CD4-positive, alpha-beta T cell treated with Interleukin-15 for 1 hour (primary cell): ENCODE measurements around the gene BRD7.

Source experiments
- DNase-seq: peaks from one replicate; pipeline ENCODE4 v3.0.0-alpha.2; 2020

The BRD7 gene

DNA sequence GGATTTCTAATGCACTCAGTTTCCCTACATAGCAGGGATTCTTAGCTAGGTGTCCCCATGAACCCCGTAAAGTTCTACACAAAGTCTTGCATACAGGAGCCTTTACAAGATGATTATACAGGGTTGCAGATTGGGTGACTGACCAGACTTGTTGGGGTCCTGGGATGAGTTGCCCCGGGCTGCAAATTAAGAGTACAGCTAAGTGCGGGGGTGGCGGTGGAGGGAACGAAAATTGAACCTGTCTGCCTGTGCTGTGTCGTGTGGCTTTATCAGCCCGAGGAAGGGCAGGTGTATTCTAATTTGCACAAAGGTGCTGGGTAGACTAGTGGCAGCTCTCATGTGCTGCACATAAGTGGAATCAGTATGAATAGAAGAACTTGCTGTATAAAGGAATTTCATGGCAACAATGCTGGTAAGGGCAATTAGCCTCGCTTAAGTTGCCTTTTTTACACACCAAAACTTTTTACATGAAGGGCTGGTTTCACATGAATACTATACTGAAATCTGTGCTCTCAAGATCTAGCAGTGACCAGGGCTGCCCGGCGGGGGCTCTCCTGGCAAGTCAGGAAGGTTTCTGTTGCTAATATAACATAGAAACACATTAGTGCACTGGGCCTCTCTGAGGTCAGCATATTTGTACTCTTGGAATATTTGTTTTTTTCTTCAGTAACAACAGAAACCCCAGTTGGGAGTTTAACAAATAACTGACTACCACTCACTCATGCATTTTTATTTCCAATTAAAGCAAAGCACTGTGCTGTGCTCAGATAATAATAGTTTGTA lies 51.7 kb downstream of the BRD7 start:
- no peak for DNase-seq

DNA sequence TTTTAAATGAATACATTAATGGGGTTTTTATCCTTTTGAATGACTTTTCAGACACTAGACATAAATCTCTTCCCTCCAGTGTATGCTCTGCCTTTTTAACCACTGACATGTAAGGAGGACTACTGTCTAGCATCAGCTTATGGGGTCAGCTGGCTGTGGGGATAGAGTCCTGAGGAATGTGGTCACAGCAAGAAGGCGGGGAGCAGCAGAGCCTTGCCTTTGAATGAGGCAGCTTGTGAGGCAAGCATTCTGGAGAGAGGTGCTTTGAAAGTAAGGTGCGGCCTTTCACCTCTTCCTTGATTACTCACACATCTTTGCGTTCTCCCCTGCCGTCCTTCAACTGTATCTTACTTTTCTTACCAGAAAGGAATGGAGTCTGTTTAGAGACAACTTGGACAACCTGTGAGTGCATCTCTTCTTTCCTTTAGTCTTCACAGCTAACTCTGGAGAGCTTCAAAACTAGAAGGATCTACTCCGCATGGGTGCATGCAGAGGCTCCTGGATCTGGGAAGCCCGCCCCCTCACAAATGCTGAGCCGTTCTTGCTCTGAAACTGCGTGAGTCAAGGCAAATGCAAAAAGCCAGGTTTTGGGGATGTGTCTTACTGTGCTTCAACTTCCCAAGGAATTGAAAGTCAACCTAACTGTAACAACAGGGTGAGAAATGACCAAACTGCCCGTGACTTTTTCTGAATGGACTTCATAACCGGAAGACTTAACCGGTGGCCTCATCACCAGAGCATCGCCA lies 52.5 kb downstream of the BRD7 start:
- DNase-seq: no peak

DNA sequence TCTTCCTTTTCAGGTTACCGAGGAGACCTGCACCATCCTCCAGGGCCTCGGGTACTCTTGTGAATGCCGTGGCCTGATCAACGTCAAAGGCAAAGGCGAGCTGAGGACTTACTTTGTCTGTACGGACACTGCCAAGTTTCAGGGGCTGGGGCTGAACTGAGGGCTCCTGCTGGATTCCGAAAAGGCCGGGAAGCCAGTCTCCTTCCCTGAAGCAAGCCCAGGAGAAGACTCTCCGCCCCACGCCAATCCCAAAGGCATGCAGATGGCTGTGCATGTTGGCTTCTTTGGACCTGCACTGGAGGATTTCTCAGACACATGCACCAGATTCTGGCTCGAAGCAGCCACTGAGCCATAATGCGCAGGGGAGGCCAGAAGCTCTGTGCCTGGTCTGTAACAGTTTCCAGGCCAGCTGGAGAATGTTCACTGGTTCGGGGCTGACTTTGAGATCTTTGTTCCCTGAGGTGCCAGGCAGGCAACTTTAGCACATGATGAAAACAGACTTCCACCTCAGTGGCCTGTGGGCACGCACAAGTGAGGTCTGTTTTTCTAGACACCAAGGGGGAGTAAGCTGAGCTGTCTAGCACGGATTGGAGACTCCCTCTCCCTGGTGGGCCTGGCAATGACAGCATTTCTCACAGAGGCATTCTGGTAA lies 53.3 kb downstream of the BRD7 start:
- DNase-seq: no peak

DNA sequence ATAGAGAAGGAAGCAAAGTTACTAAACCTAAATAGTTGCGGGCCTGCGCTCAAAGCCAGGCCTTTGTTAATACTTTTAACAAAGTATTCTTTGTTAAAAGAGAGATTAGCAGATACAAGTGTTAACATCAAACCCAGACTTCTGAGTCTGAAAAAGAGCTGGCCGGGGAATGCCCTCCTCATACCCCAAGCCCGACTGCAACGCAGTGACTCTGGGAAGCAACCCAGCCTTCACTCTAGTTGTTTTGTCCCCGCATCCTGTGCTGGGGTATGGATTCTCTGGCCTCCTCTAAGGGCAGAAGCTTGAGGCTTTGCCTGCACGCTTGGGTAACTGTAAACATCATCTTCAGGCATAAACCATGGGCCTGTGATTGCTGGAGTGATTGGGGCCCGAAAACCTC lies 54.1 kb downstream of the BRD7 start:
- DNase-seq: no peak

DNA sequence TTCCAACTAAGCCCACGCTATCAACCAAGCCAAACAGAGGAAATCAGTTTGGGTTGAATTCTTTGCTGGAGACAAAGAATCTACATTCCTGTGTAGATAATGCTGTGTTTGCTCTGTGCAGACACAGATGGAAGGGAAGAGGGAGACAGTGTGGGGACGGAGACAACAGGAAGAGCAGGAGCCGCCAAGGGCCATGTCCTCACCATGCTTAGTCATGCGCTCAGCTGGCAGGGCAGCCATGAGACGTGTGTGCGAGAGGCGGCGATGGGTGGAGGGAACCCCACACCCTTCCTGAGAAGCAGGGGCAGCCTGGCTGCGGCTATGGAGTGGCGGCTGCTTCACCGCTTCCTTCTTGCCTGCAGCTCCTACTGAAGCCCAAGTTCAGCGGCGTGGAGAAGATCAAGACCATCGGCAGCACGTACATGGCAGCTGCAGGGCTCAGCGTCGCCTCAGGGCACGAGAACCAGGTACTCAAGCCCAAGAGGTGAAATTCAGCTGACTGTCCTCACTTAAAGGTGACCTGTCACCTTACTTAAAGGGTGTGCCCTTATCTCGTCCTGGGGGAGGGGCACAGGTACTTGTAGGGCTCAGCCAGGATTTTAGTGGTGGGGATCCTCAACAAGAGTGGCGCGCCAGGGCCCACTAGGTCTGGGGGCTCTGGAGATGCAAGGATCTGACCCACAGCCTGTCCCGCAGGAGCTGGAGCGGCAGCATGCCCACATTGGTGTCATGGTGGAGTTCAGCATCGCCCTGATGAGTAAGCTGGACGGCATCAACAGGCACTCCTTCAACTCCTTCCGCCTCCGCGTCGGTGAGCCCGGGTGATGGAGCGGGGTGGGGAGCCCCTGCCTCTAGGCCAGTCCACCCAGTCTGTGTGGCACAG lies 55.0 kb downstream of the BRD7 start:
- DNase-seq: peak; percentile 68

DNA sequence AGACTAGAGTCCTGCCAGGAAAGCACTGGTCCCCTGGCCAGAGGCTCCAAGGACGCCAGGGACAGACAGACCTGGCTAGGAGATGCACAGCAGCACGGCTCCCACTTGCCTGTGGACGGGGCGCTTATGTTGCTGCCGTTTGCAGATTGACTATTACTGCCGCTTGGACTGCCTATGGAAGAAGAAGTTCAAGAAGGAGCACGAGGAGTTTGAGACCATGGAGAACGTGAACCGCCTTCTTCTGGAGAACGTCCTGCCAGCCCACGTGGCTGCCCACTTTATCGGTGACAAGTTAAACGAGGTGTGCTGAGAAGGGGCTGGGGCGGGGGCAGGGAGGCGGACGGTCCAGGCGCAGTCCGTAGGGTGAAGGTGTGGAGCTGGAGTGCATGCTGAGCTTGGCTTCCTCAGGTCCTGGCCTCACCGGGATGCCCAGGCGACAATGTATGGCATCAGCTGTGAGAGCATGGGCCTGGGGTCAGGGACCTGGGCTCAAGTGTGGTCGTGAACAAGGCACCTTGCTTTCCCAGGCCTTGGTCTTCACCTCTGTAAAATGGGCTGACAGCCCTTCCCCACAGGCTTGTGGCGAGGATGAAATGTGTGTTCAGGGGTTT lies 56.8 kb downstream of the BRD7 start:
- no peak for DNase-seq

DNA sequence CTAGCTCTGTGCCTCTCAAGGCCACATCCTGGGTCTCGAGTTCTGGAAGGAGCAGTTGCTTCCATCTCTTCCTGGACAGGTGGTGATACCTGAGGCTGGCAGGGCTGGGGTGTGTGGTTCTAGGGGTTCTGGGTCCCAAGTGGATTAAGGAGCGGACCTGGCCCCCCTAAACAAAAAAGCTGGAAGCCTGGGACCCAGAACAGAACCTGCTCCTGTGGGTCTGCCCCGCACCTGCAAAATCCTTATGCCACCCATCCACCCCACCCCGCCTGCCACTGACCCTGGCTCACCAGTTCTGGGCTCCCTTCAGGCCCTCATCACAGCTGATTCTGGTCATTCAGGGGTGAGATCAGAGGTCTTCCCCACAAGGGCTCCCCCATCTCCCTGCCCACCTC lies 57.7 kb downstream of the BRD7 start:
- DNase-seq: no peak

DNA sequence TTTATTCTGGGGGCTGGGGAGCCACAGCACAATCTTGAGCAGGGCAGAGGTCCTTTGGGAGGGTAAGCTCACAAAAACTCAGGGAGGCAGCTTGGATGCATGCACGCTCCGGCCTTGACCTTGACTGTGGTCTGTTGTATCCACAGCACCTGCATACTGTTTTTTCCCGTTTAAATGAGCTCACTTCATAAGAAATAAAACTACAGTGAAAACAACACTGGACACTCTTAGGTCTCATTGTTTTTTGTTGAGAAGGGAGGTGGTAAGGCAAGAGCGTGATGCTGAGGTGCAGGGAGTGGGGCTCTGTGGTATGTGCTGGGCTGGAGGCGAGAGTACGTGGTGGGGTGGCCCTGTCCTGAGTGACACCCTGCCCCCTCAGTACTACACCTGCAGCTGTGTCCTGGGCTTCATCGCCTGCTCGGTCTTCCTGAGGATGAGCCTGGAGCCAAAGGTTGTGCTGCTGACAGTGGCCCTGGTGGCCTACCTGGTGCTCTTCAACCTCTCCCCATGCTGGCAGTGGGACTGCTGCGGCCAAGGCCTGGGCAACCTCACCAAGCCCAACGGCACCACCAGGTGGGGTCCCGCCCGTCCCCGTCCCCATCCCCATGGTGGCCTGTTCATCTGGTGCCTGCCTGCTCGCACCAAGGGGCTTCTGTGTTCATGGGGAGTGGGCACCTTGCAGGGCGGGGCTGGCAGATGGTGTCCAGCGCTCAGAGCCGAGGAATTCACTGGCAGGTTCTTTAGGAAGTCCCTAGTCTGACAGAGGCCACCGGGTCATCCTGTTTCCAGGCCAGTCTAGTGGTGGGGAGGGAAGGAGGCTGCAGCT lies 58.3 kb downstream of the BRD7 start:
- DNase-seq: no peak

DNA sequence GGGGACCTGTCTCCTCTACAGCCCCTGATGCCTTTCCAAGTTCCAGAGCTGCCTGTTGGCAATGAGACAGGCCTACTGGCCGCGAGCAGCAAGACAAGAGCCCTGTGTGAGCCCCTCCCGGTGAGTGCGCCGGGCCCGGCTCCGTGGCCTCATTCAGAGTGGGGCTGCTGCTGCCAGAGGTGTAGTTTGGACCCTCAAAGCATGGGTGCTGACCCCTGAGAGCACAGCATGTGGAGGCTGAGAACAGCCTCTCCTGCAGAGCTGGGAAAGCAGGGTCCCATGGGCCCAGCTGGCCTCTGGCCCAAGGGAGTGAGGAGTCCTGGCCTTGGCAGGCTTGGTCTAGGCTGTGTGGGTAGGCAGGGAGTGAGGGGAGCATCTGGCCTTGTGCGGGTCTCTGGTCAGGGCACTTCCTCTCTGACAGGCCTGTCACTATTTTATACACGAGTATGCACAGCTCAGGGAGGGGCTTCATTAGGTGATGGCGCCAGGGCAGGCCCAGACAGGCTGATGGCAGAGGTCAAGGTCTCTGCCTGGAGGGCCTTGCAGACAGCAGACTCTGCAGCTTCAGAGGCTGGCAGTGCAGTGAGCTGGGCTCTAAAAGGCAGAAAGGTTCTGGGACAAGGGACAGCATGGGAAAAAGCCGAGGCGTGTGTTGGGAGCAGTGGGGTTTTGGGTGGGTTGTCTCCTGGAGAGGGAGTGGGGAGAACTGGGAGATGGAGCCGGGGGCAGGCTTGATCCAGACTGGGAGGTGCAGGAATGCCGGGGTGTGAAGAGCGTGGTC lies 59.1 kb downstream of the BRD7 start:
- DNase-seq: no peak

DNA sequence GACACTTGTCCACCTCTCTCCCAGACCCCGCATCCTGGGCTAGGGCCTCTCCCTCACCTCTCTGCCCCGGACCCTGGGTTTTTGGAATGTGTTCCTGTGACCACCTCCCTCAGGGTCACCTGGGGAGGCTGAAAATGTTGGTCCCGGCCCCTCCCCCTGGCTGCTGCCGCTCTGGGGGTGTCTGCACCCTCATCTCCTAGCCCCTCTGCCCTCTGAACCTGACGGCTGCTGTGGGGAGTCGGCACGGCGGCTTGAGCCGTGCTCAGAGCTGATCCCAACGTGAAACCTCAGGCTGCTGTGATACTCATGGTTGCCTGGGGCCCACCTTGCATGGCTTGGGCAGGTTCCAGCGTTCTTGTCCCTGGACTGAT lies 59.6 kb downstream of the BRD7 start:
- DNase-seq: no peak

DNA sequence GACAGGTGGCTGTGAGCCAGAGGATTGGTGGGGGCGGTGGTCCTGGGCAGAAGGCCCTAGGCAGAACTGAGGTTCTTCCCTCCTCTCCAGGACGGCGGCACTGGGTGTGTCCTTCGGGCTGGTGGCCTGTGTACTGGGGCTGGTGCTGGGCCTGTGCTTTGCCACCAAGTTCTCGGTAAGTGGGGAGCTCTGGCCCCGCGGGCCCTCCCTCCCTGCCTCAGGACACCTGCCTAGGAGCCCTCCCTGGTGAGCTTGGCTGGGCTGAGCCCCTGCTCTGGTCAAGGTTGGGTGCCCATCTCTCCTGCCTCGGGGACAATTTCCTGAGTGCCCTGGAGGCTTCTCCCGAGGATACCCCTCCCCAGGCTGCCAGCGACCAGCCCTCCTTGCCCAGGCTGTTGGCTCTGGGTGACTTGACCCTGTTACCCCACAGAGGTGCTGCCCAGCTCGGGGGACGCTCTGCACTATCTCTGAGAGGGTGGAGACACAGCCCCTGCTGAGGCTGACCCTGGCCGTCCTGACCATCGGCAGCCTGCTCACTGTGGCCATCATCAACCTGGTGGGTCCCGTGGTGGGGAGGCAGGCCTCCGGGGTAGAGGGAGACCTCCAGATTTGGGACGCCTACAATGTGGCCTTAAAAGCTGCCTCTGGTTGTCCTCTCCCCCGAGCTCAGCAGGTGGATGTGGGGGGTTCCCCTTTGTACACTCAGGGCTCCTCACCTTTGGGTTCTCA lies 60.4 kb downstream of the BRD7 start:
- no peak for DNase-seq

DNA sequence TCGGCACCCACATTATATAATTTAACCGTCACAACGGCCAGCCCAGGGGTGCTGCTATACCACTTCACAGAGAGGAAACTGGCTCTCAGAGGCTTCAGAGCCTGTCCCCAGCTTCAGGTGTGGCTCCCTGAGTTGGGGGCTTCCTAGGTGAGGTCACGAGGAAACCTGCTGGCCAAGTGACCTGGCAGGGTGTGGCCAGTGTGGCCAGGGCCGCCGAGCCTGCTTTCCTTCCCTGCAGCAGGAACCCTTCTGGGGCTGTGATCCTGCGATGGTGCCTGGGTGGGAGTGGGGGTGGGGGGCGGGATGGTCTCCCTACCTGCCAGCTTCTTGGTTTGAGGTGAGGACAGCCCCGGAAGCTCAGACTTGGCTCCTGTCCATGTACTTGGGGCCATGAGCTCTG lies 62.5 kb downstream of the BRD7 start:
- no peak for DNase-seq

DNA sequence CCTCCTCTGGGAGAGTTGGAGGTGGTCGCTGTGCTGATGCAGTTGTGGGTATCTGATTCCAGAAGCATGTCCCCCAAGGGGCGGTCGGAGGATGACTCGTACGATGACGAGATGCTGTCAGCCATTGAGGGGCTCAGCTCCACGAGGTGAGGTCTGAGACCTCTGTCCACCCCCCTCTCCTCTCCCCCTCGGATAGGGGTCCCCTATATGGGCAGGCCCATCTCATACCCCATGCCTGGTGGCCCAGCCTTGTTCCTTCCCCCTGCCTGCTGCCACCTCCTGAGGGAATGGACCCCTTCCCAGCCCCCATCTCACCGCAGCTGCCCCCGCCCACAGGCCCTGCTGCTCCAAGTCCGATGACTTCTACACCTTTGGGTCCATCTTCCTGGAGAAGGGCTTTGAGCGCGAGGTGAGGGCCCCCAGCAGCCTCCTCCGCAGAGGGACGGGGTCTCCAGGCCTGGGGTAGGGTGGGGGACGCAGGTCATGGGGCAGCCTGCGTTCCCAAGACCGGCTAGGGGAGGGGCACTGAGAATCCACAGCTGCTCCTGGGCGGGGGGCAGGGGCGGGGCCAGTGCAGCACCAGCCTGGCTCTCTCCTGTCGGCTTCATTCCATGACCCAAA lies 63.2 kb downstream of the BRD7 start:
- no peak for DNase-seq

DNA sequence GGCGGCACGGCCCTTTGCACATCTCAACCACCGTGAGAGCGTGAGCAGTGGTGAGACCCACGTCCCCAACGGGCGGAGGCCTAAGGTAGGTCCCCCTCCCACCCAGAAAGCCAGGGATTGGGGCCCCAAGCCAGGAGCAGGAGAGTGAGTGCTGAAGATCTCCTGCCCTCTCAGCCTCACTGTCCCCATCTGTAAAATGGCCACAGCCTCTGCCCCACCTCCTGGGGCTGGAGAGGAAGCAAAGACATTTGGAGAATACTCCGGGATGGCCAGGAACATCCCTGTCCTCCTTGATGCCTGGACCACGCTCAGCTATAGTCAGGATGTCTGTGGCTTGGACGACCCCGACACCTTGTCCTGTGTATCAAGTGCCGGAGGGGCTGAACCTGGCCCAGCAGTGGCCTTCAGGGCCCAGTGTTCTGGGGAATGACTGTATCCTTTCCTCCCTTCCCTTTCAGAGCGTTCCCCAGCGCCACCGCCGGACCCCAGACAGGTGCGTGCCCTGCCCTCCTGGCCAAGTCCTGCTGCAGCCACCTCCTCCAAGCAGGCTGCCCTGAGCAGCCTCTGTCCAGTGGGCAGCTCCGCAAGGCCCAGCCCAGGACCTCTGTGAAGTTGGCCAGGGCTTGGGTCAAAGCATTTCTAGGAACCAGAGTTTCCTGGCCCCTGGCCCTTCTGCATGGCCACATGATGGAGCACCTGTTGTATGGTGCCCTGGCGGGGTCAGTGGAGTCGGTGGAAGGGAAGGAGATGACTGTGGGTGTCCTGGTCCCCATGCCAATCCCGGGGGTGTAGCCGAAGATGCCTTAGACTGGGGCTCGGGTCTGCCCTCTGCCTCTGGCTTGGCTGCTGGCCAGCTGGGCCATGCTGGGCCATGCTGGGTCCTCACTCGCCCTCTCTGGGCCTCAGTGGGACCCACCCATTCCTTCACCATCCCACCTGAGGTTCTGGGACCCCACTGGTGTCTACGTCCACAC lies 64.0 kb downstream of the BRD7 start:
- DNase-seq: no peak

DNA sequence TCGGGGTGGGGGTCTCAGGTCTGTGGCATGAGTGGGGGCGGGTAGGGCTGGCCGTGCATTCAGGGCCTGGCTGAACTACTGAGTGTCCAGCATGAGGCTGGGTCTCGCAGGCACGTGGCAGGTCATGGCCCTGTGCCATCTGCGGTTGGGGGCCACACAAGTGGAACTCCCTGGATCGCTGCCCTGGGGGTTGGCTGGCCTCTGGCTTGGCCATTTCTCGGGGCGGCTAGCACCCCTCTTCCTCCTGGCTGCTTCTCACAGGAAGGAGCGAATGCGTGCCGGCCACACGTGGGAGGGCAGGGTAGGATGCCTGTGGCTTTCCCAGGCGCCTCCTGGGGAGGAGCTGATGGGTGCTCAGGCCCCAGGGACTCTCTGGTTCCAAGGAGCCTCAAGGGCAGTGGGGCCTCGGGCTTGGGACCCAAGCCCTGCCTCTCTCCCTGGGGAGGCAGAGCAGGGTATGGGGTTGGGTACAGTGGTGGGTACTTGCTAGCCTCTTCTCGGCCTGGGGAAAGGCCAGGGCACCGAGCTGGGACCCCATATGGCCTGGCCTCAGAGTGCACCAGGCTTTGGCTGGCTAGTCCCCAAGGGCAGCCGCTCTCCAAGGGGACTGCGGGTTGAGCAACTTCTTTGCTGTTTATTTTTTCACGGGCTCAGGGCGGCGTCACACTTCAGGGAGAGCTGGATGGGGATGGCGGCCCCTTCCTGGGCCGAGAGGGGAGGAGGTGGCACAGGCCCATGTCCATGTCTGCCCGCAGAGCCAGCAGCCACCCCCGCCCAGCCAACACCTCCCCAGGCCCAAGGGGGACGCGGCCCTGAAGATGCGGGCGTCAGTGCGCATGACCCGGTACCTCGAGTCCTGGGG lies 65.0 kb downstream of the BRD7 start:
- no peak for DNase-seq

DNA sequence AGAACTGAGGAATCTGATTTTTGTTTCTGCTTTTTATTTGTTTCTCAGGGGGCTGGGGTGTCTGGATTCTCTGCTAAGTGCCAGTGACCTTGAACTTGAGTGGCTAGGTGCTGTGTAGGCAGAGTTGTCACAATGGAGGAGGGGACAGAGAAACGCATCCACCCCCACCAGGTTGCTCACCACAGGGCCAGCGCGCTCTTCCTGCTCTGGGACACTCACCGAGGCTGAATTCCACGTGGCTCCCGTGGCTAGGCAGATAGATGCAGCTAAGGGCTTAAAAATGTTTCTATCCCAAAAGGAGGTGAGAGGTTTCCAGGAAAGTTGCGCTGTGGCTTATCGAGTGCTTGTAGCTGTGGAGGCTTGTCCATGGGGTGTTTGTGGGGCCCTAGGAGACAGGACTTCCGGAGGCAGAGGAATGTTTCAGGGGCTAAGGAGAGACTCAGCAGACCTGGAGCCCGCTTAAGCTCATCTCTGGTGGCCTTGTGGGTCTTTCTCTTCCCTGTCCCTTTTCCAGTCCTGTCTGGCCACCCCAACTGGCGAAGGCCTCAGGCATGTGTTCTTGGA lies 65.7 kb downstream of the BRD7 start:
- no peak for DNase-seq

DNA sequence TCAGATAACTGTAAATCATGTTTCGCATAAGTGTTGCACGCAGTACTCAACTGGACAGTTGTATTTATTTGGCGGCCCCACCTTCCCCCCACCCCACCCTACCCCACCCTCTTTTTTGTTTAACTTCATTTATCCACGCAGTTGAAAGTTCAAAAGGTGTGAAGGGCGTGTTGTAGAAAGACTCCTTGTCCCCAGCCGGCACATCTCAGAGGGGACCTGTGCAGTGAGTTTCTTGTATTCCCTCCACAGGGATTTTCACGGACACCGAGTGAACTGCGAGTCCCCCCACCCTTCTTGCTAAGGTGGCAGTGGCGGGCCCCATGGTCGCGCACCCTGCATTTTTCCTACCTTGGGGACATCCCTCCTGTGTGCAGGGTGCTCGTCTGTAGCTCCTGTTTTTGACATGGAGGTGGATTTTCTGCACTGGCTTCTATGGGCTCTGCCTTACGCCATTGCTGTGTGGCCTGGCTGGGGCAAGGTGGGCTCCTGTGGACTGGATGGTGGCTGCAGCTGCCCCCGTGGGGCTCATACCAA lies 66.2 kb downstream of the BRD7 start:
- DNase-seq: no peak
